KMS-11 (cell line): ENCODE results near the gene IQGAP2.

Experiments
- H2AFZ ChIP-seq: fragments of 200-600 bp; sonication (generic); 2 replicates; pipeline ENCODE4 v1.6.1; 2016; ENCODE audit warnings: antibody characterized with exemption, mixed run types, low read depth
- H3K27ac ChIP-seq: fragments of 200-600 bp; sonication (generic); 2 replicates; pipeline ENCODE4 v1.6.1; 2016; ENCODE audit warnings: mild to moderate bottlenecking, mixed run types
- H3K27me3 ChIP-seq: fragments of 200-600 bp; sonication (generic); 2 replicates; pipeline ENCODE4 v1.6.1; 2017; ENCODE audit warnings: mild to moderate bottlenecking, low read depth, mixed run types, moderate library complexity; ENCODE audit not compliant: insufficient read depth
- H3K36me3 ChIP-seq: fragments of 200-600 bp; sonication (generic); 2 replicates; pipeline ENCODE4 v1.6.1; 2017; ENCODE audit warnings: mild to moderate bottlenecking, mixed run types; ENCODE audit not compliant: insufficient read depth
- H3K4me1 ChIP-seq: fragments of 200-600 bp; sonication (generic); 2 replicates; pipeline ENCODE4 v1.6.1; 2016; ENCODE audit warnings: mild to moderate bottlenecking, low read depth, mixed run types; ENCODE audit not compliant: poor library complexity, severe bottlenecking
- H3K4me2 ChIP-seq: fragments of 200-600 bp; sonication (generic); 2 replicates; pipeline ENCODE4 v1.7.0; 2016; ENCODE audit warnings: mild to moderate bottlenecking, mixed run types
- H3K4me3 ChIP-seq: fragments of 200-600 bp; sonication (generic); IDR thresholded peaks from 2 replicates; pipeline ENCODE4 v1.6.1; 2017; ENCODE audit warnings: low read depth, low read length, mixed read lengths; ENCODE audit not compliant: insufficient read depth
- H3K79me2 ChIP-seq: fragments of 200-600 bp; sonication (generic); 2 replicates; pipeline ENCODE4 v1.6.1; 2016; ENCODE audit warnings: low read depth, mixed run types; ENCODE audit not compliant: insufficient read depth
- H3K9ac ChIP-seq: fragments of 200-600 bp; sonication (generic); 2 replicates; pipeline ENCODE4 v1.6.1; 2016; ENCODE audit warnings: mild to moderate bottlenecking, mixed run types
- H4K20me1 ChIP-seq: fragments of 200-600 bp; sonication (generic); 2 replicates; pipeline ENCODE4 v1.6.1; 2016; ENCODE audit warnings: mild to moderate bottlenecking, mixed run types; ENCODE audit not compliant: insufficient read depth
- CTCF ChIP-seq: fragments of 200-600 bp; sonication (generic); conservative IDR thresholded peaks from 2 replicates; pipeline ENCODE4 v1.6.1; 2017; ENCODE audit warnings: low read depth, mild to moderate bottlenecking, antibody characterized with exemption, low read length, moderate library complexity, mixed read lengths

The IQGAP2 gene

GRCh38 chr5:76697670-76698069 lies 294.6 kb downstream of the IQGAP2 start:
- peaks cover 11% of the 10 kb centered on the region; the same call in 1 of the 2 replicates for H3K36me3 ChIP-seq
- no peak overlapping the region for H3K4me2 ChIP-seq
- H3K4me1 ChIP-seq, result no peaks in the 10 kb centered on the region
- no peaks in the 10 kb centered on the region for H3K27me3 ChIP-seq
- H3K79me2 ChIP-seq, result no peaks in the 10 kb centered on the region
- no peak overlapping the region for H3K9ac ChIP-seq
- no peak overlapping the region for H2AFZ ChIP-seq
- no peak for TF ChIP-seq CTCF
- H4K20me1 ChIP-seq, result no peaks in the 10 kb centered on the region
- H3K27ac ChIP-seq, result no peak overlapping the region
- no peak overlapping the region for H3K4me3 ChIP-seq

GRCh38 chr5:76700571-76700970 lies 297.5 kb downstream of the IQGAP2 start:
- H3K9ac ChIP-seq, result no peak overlapping the region
- no peak overlapping the region for H2AFZ ChIP-seq
- no peaks in the 10 kb centered on the region for H4K20me1 ChIP-seq

GRCh38 chr5:76701298-76701697 lies 298.2 kb downstream of the IQGAP2 start:
- H3K27me3 ChIP-seq, result no peaks in the 10 kb centered on the region
- no peaks in the 10 kb centered on the region for H3K79me2 ChIP-seq
- TF ChIP-seq CTCF, result no peak
- H3K36me3 ChIP-seq, result peaks cover 11% of the 10 kb centered on the region; the same call in 1 of the 2 replicates
- H3K27ac ChIP-seq, result no peak overlapping the region
- no peak overlapping the region for H3K9ac ChIP-seq
- no peaks in the 10 kb centered on the region for H4K20me1 ChIP-seq
- H3K4me3 ChIP-seq, result no peak overlapping the region
- H3K4me1 ChIP-seq, result no peaks in the 10 kb centered on the region
- no peak overlapping the region for H2AFZ ChIP-seq
- H3K4me2 ChIP-seq, result no peak overlapping the region

More at GRCh38 chr5:76700571-76700970, 297.5 kb downstream of the IQGAP2 start:
- Histone ChIP-seq H3K4me1 (no peaks in the 10 kb centered on the region), H3K4me2 (no peak overlapping the region), H3K36me3 (peaks cover 11% of the 10 kb centered on the region; the same call in 1 of the 2 replicates), H3K4me3 (no peak overlapping the region), H3K27me3 (no peaks in the 10 kb centered on the region), H3K79me2 (no peaks in the 10 kb centered on the region), H3K27ac (no peak overlapping the region)
- TF ChIP-seq CTCF, result no peak

GRCh38 chr5:76703707-76704106 lies 300.6 kb downstream of the IQGAP2 start:
- no peak overlapping the region for H3K9ac ChIP-seq
- peaks cover 11% of the 10 kb centered on the region; the same call in 1 of the 2 replicates for H3K36me3 ChIP-seq
- TF ChIP-seq CTCF, result no peak

More at GRCh38 chr5:76703707-76704106, 300.6 kb downstream of the IQGAP2 start:
- Histone ChIP-seq H3K4me3 (no peak overlapping the region), H3K27me3 (no peaks in the 10 kb centered on the region), H3K27ac (no peak overlapping the region), H4K20me1 (no peaks in the 10 kb centered on the region), H3K79me2 (no peaks in the 10 kb centered on the region), H3K4me1 (peaks cover 4% of the 10 kb centered on the region), H2AFZ (no peak overlapping the region), H3K4me2 (no peak overlapping the region)
